Spleen (tissue), 7 donors: ENCODE measurements around the gene ZSWIM8.

Experiments used
- CTCF ChIP-seq, 11 experiments: fragments of 200-600 bp in 7 of 11; fragments of 450-650 bp in 4 of 11; sonication (generic) in 4 of 11; IDR thresholded peaks in 8 of 11; conservative IDR thresholded peaks in 3 of 11; 1 replicate in 7 of 11; 2 replicates in 4 of 11; pipeline versions ENCODE4 v1.4.0 to v1.8.0; 2016 to 2021; ENCODE audit warnings: antibody characterized with exemption in 11 of 11, inconsistent platforms in 4 of 11, mild to moderate bottlenecking in 1 of 11
- POLR2A ChIP-seq, 3 donors: fragments of 450-650 bp; IDR thresholded peaks; one replicate each; pipeline ENCODE4 v1.5.1; 2017; ENCODE audit warnings: antibody characterized with exemption in 3 of 3, mild to moderate bottlenecking in 1 of 3
- donor health status: DM: no; HTN: no; CAD: no; lungs with moderate emphysema.
- donor health status: DM: no; HTN: no; CAD: no.
- donor health status: DM: no; HTN: no; CAD: no.

- TF ChIP-seq CTCF (IDR thresholded peaks at IDR 0.05 in 8 of 11, conservative IDR thresholded peaks at IDR 0.05 in 3 of 11) (no peak), POLR2A (IDR thresholded peaks at IDR 0.05) (no peak)
Observed at GRCh38 chr10:73759512-73760115, 25.8 kb upstream of the ZSWIM8 start.
